ENCODE results near the gene ARHGAP6. TPM values are rescaled to one million over a fixed set of nuclear protein-coding genes. Genes with fewer than 3 reads are reported as not detected.

ARHGAP6 gene
- total and polyA plus RNA-seq, 9 of the 15 experiments (the other 6 are each of a cell fraction or from before 2014, with no cell fraction given): 12.5 to 63.6 (median 41.8) TPM

GRCh38 chrX:11588097-11588496, 77.6 kb downstream of the ARHGAP6 start (continued):
- TF ChIP-seq TCF7 (IDR thresholded peaks at IDR 0.05; ENCODE audit: borderline replicate concordance) (no peak), NRF1 (conservative IDR thresholded peaks at IDR 0.05 in 1 of 2, IDR thresholded peaks at IDR 0.05 in 1 of 2) (no peak), PHTF2 (CRISPR knock-in tag; IDR thresholded peaks at IDR 0.05) (no peak), TCF3 (CRISPR knock-in tag; IDR thresholded peaks at IDR 0.05) (peak; percentile 89), ZNF407 (IDR thresholded peaks at IDR 0.05; ENCODE audit: low read depth) (no peak), TSC22D4 (tag; IDR thresholded peaks at IDR 0.05) (no peak), DPF2 (IDR thresholded peaks at IDR 0.05) (peak; percentile 84; the same call in 1 of the 2 replicates), ZNF239 (CRISPR knock-in tag; IDR thresholded peaks at IDR 0.05) (no peak), TAF15 (IDR thresholded peaks at IDR 0.05; ENCODE audit: low read depth, low read length) (no peak), ZNF253 (CRISPR knock-in tag; conservative IDR thresholded peaks at IDR 0.05) (no peak), ILK (tag; IDR thresholded peaks at IDR 0.05; ENCODE audit: borderline replicate concordance, low read depth) (no peak), DMBX1 (CRISPR knock-in tag; IDR thresholded peaks at IDR 0.05; ENCODE audit: borderline replicate concordance) (no peak), XRCC5 (IDR thresholded peaks at IDR 0.05; ENCODE audit: low read depth, low read length) (no peak), ARID2 (IDR thresholded peaks at IDR 0.05) (no peak), ARNT (IDR thresholded peaks at IDR 0.05) (no peak; a peak in 1 of 4 replicates), STAT5B (CRISPR knock-in tag; IDR thresholded peaks at IDR 0.05) (no peak)
- TF ChIP-seq, protein P1, sequence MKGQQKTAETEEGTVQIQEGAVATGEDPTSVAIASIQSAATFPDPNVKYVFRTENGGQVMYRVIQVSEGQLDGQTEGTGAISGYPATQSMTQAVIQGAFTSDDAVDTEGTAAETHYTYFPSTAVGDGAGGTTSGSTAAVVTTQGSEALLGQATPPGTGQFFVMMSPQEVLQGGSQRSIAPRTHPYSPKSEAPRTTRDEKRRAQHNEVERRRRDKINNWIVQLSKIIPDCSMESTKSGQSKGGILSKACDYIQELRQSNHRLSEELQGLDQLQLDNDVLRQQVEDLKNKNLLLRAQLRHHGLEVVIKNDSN (CRISPR knock-in tag; IDR thresholded peaks at IDR 0.05): no peak
- TF ChIP-seq, protein P2, sequence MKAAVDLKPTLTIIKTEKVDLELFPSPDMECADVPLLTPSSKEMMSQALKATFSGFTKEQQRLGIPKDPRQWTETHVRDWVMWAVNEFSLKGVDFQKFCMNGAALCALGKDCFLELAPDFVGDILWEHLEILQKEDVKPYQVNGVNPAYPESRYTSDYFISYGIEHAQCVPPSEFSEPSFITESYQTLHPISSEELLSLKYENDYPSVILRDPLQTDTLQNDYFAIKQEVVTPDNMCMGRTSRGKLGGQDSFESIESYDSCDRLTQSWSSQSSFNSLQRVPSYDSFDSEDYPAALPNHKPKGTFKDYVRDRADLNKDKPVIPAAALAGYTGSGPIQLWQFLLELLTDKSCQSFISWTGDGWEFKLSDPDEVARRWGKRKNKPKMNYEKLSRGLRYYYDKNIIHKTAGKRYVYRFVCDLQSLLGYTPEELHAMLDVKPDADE (conservative IDR thresholded peaks at IDR 0.05; ENCODE audit: control insufficient read depth, low read depth, low read length): no peak
- TF ChIP-seq, protein P3, sequence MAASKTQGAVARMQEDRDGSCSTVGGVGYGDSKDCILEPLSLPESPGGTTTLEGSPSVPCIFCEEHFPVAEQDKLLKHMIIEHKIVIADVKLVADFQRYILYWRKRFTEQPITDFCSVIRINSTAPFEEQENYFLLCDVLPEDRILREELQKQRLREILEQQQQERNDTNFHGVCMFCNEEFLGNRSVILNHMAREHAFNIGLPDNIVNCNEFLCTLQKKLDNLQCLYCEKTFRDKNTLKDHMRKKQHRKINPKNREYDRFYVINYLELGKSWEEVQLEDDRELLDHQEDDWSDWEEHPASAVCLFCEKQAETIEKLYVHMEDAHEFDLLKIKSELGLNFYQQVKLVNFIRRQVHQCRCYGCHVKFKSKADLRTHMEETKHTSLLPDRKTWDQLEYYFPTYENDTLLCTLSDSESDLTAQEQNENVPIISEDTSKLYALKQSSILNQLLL (CRISPR knock-in tag; IDR thresholded peaks at IDR 0.05; ENCODE audit: borderline replicate concordance): no peak
